Breast epithelium (tissue), 4 donors: Measurements from ENCODE around the gene COPS6. TPM values are rescaled to one million over a fixed set of nuclear protein-coding genes. Genes with fewer than 3 reads are reported as not detected.

Source experiments
- DNase-seq, 2 donors: peaks; one replicate each; pipeline ENCODE4 v3.0.0-alpha.2; 2019; ENCODE audit warnings: low spot score in 2 of 2
- H3K27ac ChIP-seq, 2 donors: fragments of 200-600 bp; sonication (generic) in 1 of 2; one replicate each; pipeline ENCODE4 v1.5.1; 2016 to 2019; ENCODE audit warnings: mild to moderate bottlenecking in 1 of 2
- H3K27me3 ChIP-seq, 2 donors: fragments of 200-600 bp; sonication (generic) in 1 of 2; one replicate each; pipeline versions ENCODE4 v1.5.1 to v1.6.0; 2017 to 2019; ENCODE audit warnings: control low read depth in 1 of 2, mild to moderate bottlenecking in 1 of 2
- H3K36me3 ChIP-seq: fragments of 200-600 bp; one replicate; pipeline ENCODE4 v1.5.1; 2019
- H3K4me1 ChIP-seq, 2 donors: fragments of 200-600 bp; sonication (generic); one replicate each; pipeline ENCODE4 v1.5.1; 2016 to 2019; ENCODE audit warnings: control low read depth in 1 of 2
- H3K4me3 ChIP-seq, 3 donors: fragments of 200-600 bp; sonication (generic); 1 replicate in 2 of 3; 2 replicates in 1 of 3; pipeline ENCODE4 v1.5.1; 2016 to 2019; ENCODE audit warnings: mild to moderate bottlenecking in 3 of 3, moderate library complexity in 2 of 3
- H3K9me3 ChIP-seq, 2 donors: fragments of 200-600 bp; sonication (generic) in 1 of 2; one replicate each; pipeline ENCODE4 v1.5.1; 2016 to 2019; ENCODE audit warnings: control low read depth in 1 of 2
- CTCF ChIP-seq, 3 donors: fragments of 450-650 bp; IDR thresholded peaks; one replicate each; pipeline ENCODE4 v1.5.1; 2016 to 2017; ENCODE audit warnings: antibody characterized with exemption in 3 of 3, mild to moderate bottlenecking in 3 of 3, moderate library complexity in 3 of 3
- POLR2A ChIP-seq: fragments of 450-650 bp; IDR thresholded peaks from one replicate; pipeline ENCODE4 v1.6.1; 2016; ENCODE audit warnings: antibody characterized with exemption, mild to moderate bottlenecking, moderate library complexity
- POLR2AphosphoS5 ChIP-seq, 3 donors: sonication (generic); formaldehyde crosslinking; IDR thresholded peaks; one replicate each; pipeline ENCODE4 v1.6.1; 2017; ENCODE audit warnings: antibody characterized with exemption in 3 of 3
- intact Hi-C: fragments of 100-400 bp; cut with DNase I; formaldehyde crosslinking; loops from one replicate; pipeline ENCODE4 v1.15.1; 2023; ENCODE audit warnings: low total_unique reads
- total RNA-seq, 3 donors: library from RNA; depleted of rRNA; stranded (reverse); fragments of >200 nt; gene quantifications; one replicate each; pipeline ENCODE4 v1.1.0, GENCODE V29; 2016

Gene COPS6
- total RNA-seq, 3 donors from 2014 or later = 40.8 to 73.4 (median 49.6) TPM

- H3K36me3 ChIP-seq = peaks cover 9% of the 10 kb centered on the region
- intact Hi-C loops = no loop called here
These were observed 2.8 kb downstream of the COPS6 start for GRCh38 chr7:100091411-100092181.

GRCh38 chr7:100093054-100093453, 4.3 kb downstream of the COPS6 start:
- intact Hi-C loops = no loop called here
- H3K4me3 ChIP-seq = no peak overlapping the region
- DNase-seq = no peak
- peaks cover 0 to 3% of the 10 kb centered on the region in 2 donors for H3K4me1 ChIP-seq
- H3K9me3 ChIP-seq = no peaks in the 10 kb centered on the region
- TF ChIP-seq CTCF (IDR thresholded peaks at IDR 0.05) (no peak), POLR2A (no peak), POLR2AphosphoS5 (IDR thresholded peaks at IDR 0.05) (no peak)
- peaks cover 9% of the 10 kb centered on the region for H3K36me3 ChIP-seq
- H3K27me3 ChIP-seq = no peaks in the 10 kb centered on the region
- peak overlapping the region; percentile 11 to 25 for H3K27ac ChIP-seq

More at GRCh38 chr7:100091411-100092181, 2.8 kb downstream of the COPS6 start:
- TF ChIP-seq CTCF (IDR thresholded peaks at IDR 0.05) (no peak), POLR2A (no peak), POLR2AphosphoS5 (IDR thresholded peaks at IDR 0.05) (no peak)
- Histone ChIP-seq H3K4me1 (peaks cover 0 to 3% of the 10 kb centered on the region in 2 donors), H3K27ac (no peak overlapping the region), H3K4me3 (no peak overlapping the region), H3K27me3 (no peaks in the 10 kb centered on the region), H3K9me3 (no peaks in the 10 kb centered on the region)
- no peak for DNase-seq

GRCh38 chr7:100093498-100093897, 4.7 kb downstream of the COPS6 start:
- TF ChIP-seq POLR2AphosphoS5 (IDR thresholded peaks at IDR 0.05) (no peak), CTCF (IDR thresholded peaks at IDR 0.05) (no peak)
- Histone ChIP-seq H3K4me1 (no peaks in the 10 kb centered on the region), H3K4me3 (no peak overlapping the region), H3K27ac (peak overlapping the region; percentile 11 to 25), H3K36me3 (peaks cover 9% of the 10 kb centered on the region), H3K9me3 (no peaks in the 10 kb centered on the region), H3K27me3 (no peaks in the 10 kb centered on the region)
- intact Hi-C loops = no loop called here
- DNase-seq = no peak

DNA sequence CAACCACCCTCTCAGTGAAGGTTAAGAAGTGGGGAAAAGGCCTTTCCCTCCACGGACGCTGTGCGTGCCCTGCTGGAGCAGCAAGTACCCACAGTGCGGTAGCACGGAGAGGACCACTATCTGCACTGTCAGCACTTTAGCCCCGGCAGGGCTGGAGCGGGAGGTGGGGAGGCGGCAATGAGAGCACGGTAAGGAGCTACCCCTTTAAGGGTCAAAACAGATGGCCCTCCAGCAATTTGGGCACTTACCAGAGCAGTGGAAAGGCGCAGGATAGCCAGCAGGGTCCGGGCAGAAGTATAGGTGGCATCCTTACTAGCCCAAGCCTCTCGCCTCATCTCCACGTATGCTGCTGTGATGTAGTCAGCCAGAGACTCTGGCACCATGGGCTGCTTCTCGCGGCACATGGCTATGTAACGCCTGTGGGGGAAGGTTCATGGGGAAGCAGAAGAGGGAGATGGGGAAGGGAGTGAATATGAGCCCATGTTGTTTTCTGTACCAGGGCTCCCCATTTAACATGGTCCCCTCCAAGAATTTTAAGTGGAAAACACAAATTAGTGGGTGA, 5.2 kb downstream of the COPS6 start:
- Histone ChIP-seq H3K27me3 (no peaks in the 10 kb centered on the region), H3K4me1 (peaks cover 0 to 3% of the 10 kb centered on the region in 2 donors), H3K27ac (peak overlapping the region in 1 of 2 donors; percentile 12), H3K4me3 (no peak overlapping the region), H3K9me3 (no peaks in the 10 kb centered on the region), H3K36me3 (peaks cover 9% of the 10 kb centered on the region)
- TF ChIP-seq POLR2A = no peak
- TF ChIP-seq CTCF (IDR thresholded peaks at IDR 0.05) = no peak
- no peak for TF ChIP-seq POLR2AphosphoS5 (IDR thresholded peaks at IDR 0.05)
- DNase-seq = no peak
- intact Hi-C loops = no loop called here

- peaks cover 0 to 12% of the 10 kb centered on the region in 2 donors for H3K4me1 ChIP-seq
- no peak for TF ChIP-seq POLR2A
- TF ChIP-seq POLR2AphosphoS5 (IDR thresholded peaks at IDR 0.05) = no peak
- no peak for TF ChIP-seq CTCF (IDR thresholded peaks at IDR 0.05)
- no peak overlapping the region for H3K4me3 ChIP-seq
- H3K9me3 ChIP-seq = no peaks in the 10 kb centered on the region
- no peak for DNase-seq
- H3K36me3 ChIP-seq = peaks cover 9% of the 10 kb centered on the region
- intact Hi-C loops = no loop called here
- no peaks in the 10 kb centered on the region for H3K27me3 ChIP-seq
- H3K27ac ChIP-seq = no peak overlapping the region
These were observed 6.5 kb downstream of the COPS6 start for GRCh38 chr7:100095289-100095688.
